ENCODE results near the gene TNFRSF1B. TPM values are rescaled to one million over a fixed set of nuclear protein-coding genes. Genes with fewer than 3 reads are reported as not detected.

Gene TNFRSF1B
- total and polyA plus RNA-seq, 2 of the 8 experiments (the other 6 are each of a cell fraction or from before 2014, with no cell fraction given) = 1.7 to 2.9 TPM

DNA sequence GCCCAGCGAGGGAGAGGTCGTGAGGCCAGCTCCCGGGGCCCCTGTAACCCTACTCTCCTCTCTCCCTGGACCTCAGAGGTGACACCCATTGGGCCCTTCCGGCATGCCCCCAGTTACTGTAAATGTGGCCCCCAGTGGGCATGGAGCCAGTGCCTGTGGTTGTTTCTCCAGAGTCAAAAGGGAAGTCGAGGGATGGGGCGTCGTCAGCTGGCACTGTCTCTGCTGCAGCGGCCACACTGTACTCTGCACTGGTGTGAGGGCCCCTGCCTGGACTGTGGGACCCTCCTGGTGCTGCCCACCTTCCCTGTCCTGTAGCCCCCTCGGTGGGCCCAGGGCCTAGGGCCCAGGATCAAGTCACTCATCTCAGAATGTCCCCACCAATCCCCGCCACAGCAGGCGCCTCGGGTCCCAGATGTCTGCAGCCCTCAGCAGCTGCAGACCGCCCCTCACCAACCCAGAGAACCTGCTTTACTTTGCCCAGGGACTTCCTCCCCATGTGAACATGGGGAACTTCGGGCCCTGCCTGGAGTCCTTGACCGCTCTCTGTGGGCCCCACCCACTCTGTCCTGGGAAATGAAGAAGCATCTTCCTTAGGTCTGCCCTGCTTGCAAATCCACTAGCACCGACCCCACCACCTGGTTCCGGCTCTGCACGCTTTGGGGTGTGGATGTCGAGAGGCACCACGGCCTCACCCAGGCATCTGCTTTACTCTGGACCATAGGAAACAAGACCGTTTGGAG, 23.7 kb upstream of the TNFRSF1B start:
- DNase-seq (ENCODE audit: low read depth in 1 of 2, low spot score in 2 of 2) (no peak), FAIRE-seq (no peak)
- H2BK5ac ChIP-seq (ENCODE audit: low read depth, low read length) = no peak overlapping the region
- CTCF ChIA-PET (ENCODE audit: partially characterized antibody) = interaction anchor here (1.4 to 6.8 kb wide), 4 partner anchors 18 to 133 kb away, joined by 4 to 66 read pairs (median 6); no protein-coding TSS in a partner anchor
- 92% methylated on average over 21 of the region's 21 CpGs; no CpG with 5 or more reads in 1 of the 2 experiments for WGBS, 2 experiments (ENCODE audit: extremely low coverage in 1 of 2, insufficient coverage in 1 of 2, insufficient read length in 1 of 2, insufficient replicate concordance in 2 of 2, low coverage in 1 of 2, low lambda C conversion rate in 2 of 2, missing lambda C conversion rate in 1 of 2)
- H3K23me2 ChIP-seq (ENCODE audit: low read depth, low read length) = no peaks in the 10 kb centered on the region
- H3K4ac ChIP-seq (replicated peaks; ENCODE audit: insufficient read length, low read depth, low read length) = no peak overlapping the region
- no peaks in the 10 kb centered on the region for H3K79me1 ChIP-seq (ENCODE audit: low read depth, low read length)
- no peak overlapping the region for H3K23ac ChIP-seq (ENCODE audit: insufficient read length)
- no peak overlapping the region for H4K8ac ChIP-seq (ENCODE audit: extremely low read depth, insufficient read depth, low read length)
- H2BK120ac ChIP-seq (replicated peaks; ENCODE audit: low read depth, low read length) = no peak overlapping the region
- H4K5ac ChIP-seq (ENCODE audit: insufficient read length, low read depth, low read length) = no peak overlapping the region
- H2AFZ ChIP-seq (ENCODE audit: low read length) = no peak overlapping the region
- no peak overlapping the region for H2BK12ac ChIP-seq (ENCODE audit: low read depth, low read length)
- H4K20me1 ChIP-seq (replicated peaks in 1 of 2; ENCODE audit: control insufficient read depth in 1 of 2, insufficient read depth in 2 of 2, low read length in 2 of 2) = peaks cover 0 to 4% of the 10 kb centered on the region in 2 experiments
- no peaks in the 10 kb centered on the region for H3K79me2 ChIP-seq (ENCODE audit: control insufficient read depth in 1 of 2, insufficient read depth in 2 of 2, low read length in 2 of 2)
- no peak for TF ChIP-seq SIRT6 (IDR thresholded peaks at IDR 0.05; ENCODE audit: low read length)
- no peak for TF ChIP-seq RXRA (IDR thresholded peaks at IDR 0.05; ENCODE audit: insufficient read depth, low read depth, low read length)
- no peak for TF ChIP-seq FOSL1 (IDR thresholded peaks at IDR 0.05; ENCODE audit: insufficient read depth, low read depth, low read length)
- TF ChIP-seq YY1 (IDR thresholded peaks at IDR 0.05; ENCODE audit: low read depth, low read length) = no peak
- no peak for TF ChIP-seq NANOG (IDR thresholded peaks at IDR 0.05; ENCODE audit: insufficient read depth, low read depth, low read length, poor library complexity, severe bottlenecking)
- TF ChIP-seq SRF (IDR thresholded peaks at IDR 0.05; ENCODE audit: low read depth, low read length) = no peak
- TF ChIP-seq RBBP5 (IDR thresholded peaks at IDR 0.05; ENCODE audit: borderline replicate concordance, low read depth, low read length) = no peak
- TF ChIP-seq KDM1A (IDR thresholded peaks at IDR 0.05; ENCODE audit: borderline replicate concordance, low read length) = no peak
- no peak overlapping the region for H4K91ac ChIP-seq (replicated peaks; ENCODE audit: insufficient read length, low read length)
- H3K4me2 ChIP-seq (ENCODE audit: insufficient read depth in 1 of 2, low read depth in 2 of 2, low read length in 2 of 2) = no peak overlapping the region
- H3K4me3 ChIP-seq (ENCODE audit: extremely low read depth in 1 of 4, insufficient read depth in 2 of 4, low read depth in 3 of 4, low read length in 4 of 4) = no peak overlapping the region
- H3K27ac ChIP-seq (ENCODE audit: low read depth, low read length) = no peak overlapping the region
- no peak overlapping the region for H2BK20ac ChIP-seq (ENCODE audit: low read length)
- H2AK5ac ChIP-seq (ENCODE audit: low read depth, low read length) = no peak overlapping the region
- H3K18ac ChIP-seq (ENCODE audit: extremely low read depth, low read length) = no peak overlapping the region
- H3K36me3 ChIP-seq (ENCODE audit: control insufficient read depth in 2 of 4, insufficient read depth in 4 of 4, low read length in 3 of 4) = peaks cover 0 to 4% (median 0%) of the 10 kb centered on the region in 4 experiments; a peak in 2 of 8 replicates
- no peak overlapping the region for H3K56ac ChIP-seq (replicated peaks; ENCODE audit: insufficient read length, low read depth, low read length)
- no peak overlapping the region for H3K14ac ChIP-seq (ENCODE audit: insufficient read length)
- no peak overlapping the region for H2BK15ac ChIP-seq (ENCODE audit: low read length)
- H3K4me1 ChIP-seq (replicated peaks in 1 of 4; ENCODE audit: control insufficient read depth in 3 of 4, insufficient read depth in 4 of 4, low read length in 3 of 4) = peaks cover 0 to 5% (median 3%) of the 10 kb centered on the region in 4 experiments; a peak in 5 of 7 replicates
- no peaks in the 10 kb centered on the region for H3K27me3 ChIP-seq (replicated peaks in 1 of 4; ENCODE audit: control insufficient read depth in 3 of 4, extremely low read depth in 1 of 4, insufficient read depth in 3 of 4, low read length in 3 of 4)
- POLR2A ChIA-PET (ENCODE audit: partially characterized antibody) = no interaction called here
- H3K9ac ChIP-seq (replicated peaks in 1 of 4; ENCODE audit: extremely low read depth in 1 of 4, low read depth in 3 of 4, low read length in 3 of 4) = no peak overlapping the region
- no peaks in the 10 kb centered on the region for H3K9me3 ChIP-seq (ENCODE audit: insufficient read depth in 2 of 2, low read depth in 1 of 2, low read length in 1 of 2)

All from H1 (cell line).